GM23338 (cell line): ENCODE data around the gene SERP1. TPM values are rescaled to one million over a fixed set of nuclear protein-coding genes. Genes with fewer than 3 reads are reported as not detected.

Source experiments
- ATAC-seq: fragments of 200-7000 bp; cut with Tn5 transposase; 3 replicates; pipeline ENCODE4 v1.9.1; 2020
- DNase-seq: peaks from one replicate; pipeline ENCODE4 v3.0.0-alpha.2; 2015; ENCODE audit warnings: low spot score
- H2AFZ ChIP-seq: fragments of 200-600 bp; sonication (generic); 2 replicates; pipeline ENCODE4 v1.8.0; 2016; ENCODE audit warnings: antibody characterized with exemption, mild to moderate bottlenecking, moderate library complexity
- H3F3A ChIP-seq: fragments of 200-600 bp; sonication (generic); replicated peaks from 2 replicates; pipeline ENCODE4 v1.8.0; 2017; ENCODE audit warnings: antibody characterized with exemption, mixed run types, low read depth
- H3K27ac ChIP-seq: fragments of 200-600 bp; sonication (generic); 2 replicates; pipeline ENCODE4 v1.6.1; 2016; ENCODE audit warnings: low read depth
- H3K27me3 ChIP-seq: fragments of 200-600 bp; sonication (generic); 2 replicates; pipeline ENCODE4 v1.8.0; 2016; ENCODE audit warnings: mild to moderate bottlenecking, mixed run types, moderate library complexity; ENCODE audit not compliant: insufficient read depth
- H3K36me3 ChIP-seq: fragments of 200-600 bp; sonication (generic); 2 replicates; pipeline ENCODE4 v1.8.0; 2016; ENCODE audit warnings: mild to moderate bottlenecking; ENCODE audit not compliant: insufficient read depth
- H3K4me1 ChIP-seq: fragments of 200-600 bp; sonication (generic); 2 replicates; pipeline ENCODE4 v1.8.0; 2016; ENCODE audit warnings: mild to moderate bottlenecking, moderate library complexity; ENCODE audit not compliant: insufficient read depth
- H3K4me2 ChIP-seq: fragments of 200-600 bp; sonication (generic); 2 replicates; pipeline ENCODE4 v1.7.1; 2017; ENCODE audit warnings: mixed run types
- H3K4me3 ChIP-seq: fragments of 200-600 bp; sonication (generic); 2 replicates; pipeline ENCODE4 v1.6.1; 2016; ENCODE audit warnings: mixed run types
- H3K79me2 ChIP-seq: fragments of 200-600 bp; sonication (generic); replicated peaks from 2 replicates; pipeline ENCODE4 v1.8.0; 2017; ENCODE audit warnings: mild to moderate bottlenecking; ENCODE audit not compliant: insufficient read depth
- H3K9me2 ChIP-seq: fragments of 200-600 bp; sonication (generic); 2 replicates; pipeline ENCODE4 v1.8.0; 2017; ENCODE audit not compliant: insufficient read depth
- H4K20me1 ChIP-seq: fragments of 200-600 bp; sonication (generic); replicated peaks from 2 replicates; pipeline ENCODE4 v1.8.0; 2017; ENCODE audit warnings: mild to moderate bottlenecking; ENCODE audit not compliant: insufficient read depth
- H3K27ac Mint-ChIP-seq: 2 replicates; pipeline ENCODE4 v1.8.0; 2020; ENCODE audit warnings: inconsistent platforms, mild to moderate bottlenecking, moderate library complexity, mixed read lengths
- H3K27me3 Mint-ChIP-seq: 3 replicates; pipeline ENCODE4 v1.8.0; 2022; ENCODE audit warnings: low read depth, mild to moderate bottlenecking, moderate library complexity, mixed read lengths, inconsistent platforms; ENCODE audit not compliant: insufficient read depth, poor library complexity
- H3K36me3 Mint-ChIP-seq: 3 replicates; pipeline ENCODE4 v1.8.0; 2021; ENCODE audit warnings: low read depth, mild to moderate bottlenecking, inconsistent platforms, moderate library complexity, mixed read lengths
- H3K4me1 Mint-ChIP-seq: 3 replicates; pipeline ENCODE4 v1.8.0; 2020; ENCODE audit warnings: mild to moderate bottlenecking, inconsistent platforms, mixed read lengths
- H3K4me3 Mint-ChIP-seq: 3 replicates; pipeline ENCODE4 v1.8.0; 2021; ENCODE audit warnings: moderate library complexity, mild to moderate bottlenecking, inconsistent platforms, mixed read lengths
- H3K9me3 Mint-ChIP-seq: 3 replicates; pipeline ENCODE4 v1.8.0; 2020; ENCODE audit warnings: moderate library complexity, mild to moderate bottlenecking, inconsistent platforms, mixed read lengths
- CREB1 ChIP-seq: fragments of 250-450 bp; sonication (Bioruptor Pico); IDR thresholded peaks from 2 replicates; pipeline ENCODE4 v1.5.0; 2020; ENCODE audit warnings: low read depth, mild to moderate bottlenecking, moderate library complexity
- CTCF ChIP-seq, 2 experiments: fragments of 200-600 bp in 1 of 2; sonication (generic) in 1 of 2; conservative IDR thresholded peaks; 2 replicates each; pipeline versions ENCODE4 v1.5.1 to v1.6.1; 2016 to 2017; ENCODE audit warnings: antibody characterized with exemption in 2 of 2, low read depth in 2 of 2, mild to moderate bottlenecking in 2 of 2, moderate library complexity in 1 of 2
- ETS1 ChIP-seq: IDR thresholded peaks from 2 replicates; pipeline ENCODE4 v1.6.1; 2016; ENCODE audit warnings: antibody characterized with exemption
- EZH2 ChIP-seq: fragments of 200-600 bp; sonication (generic); IDR thresholded peaks from one replicate; pipeline ENCODE4 v1.8.0; 2017; ENCODE audit warnings: antibody characterized with exemption, mild to moderate bottlenecking, low read depth; ENCODE audit not compliant: unreplicated experiment
- EZH2phosphoT487 ChIP-seq: fragments of 200-600 bp; sonication (generic); IDR thresholded peaks from one replicate; pipeline ENCODE4 v1.8.1; 2018; ENCODE audit warnings: antibody characterized with exemption; ENCODE audit not compliant: unreplicated experiment
- JUNB ChIP-seq: IDR thresholded peaks from one replicate; pipeline ENCODE4 v1.6.1; 2016; ENCODE audit warnings: antibody characterized with exemption; ENCODE audit not compliant: unreplicated experiment
- NANOG ChIP-seq: IDR thresholded peaks from 2 replicates; pipeline ENCODE4 v1.6.1; 2016; ENCODE audit warnings: antibody characterized with exemption, borderline replicate concordance
- POLR2AphosphoS5 ChIP-seq: IDR thresholded peaks from 2 replicates; pipeline ENCODE4 v1.6.1; 2016; ENCODE audit warnings: antibody characterized with exemption, low read depth
- REST ChIP-seq: IDR thresholded peaks from one replicate; pipeline ENCODE4 v1.6.1; 2018; ENCODE audit warnings: antibody characterized with exemption; ENCODE audit not compliant: unreplicated experiment
- STAT1 ChIP-seq: IDR thresholded peaks from one replicate; pipeline ENCODE4 v1.6.1; 2016; ENCODE audit warnings: antibody characterized with exemption; ENCODE audit not compliant: unreplicated experiment
- ZNF114 ChIP-seq: fragments of 250-450 bp; sonication (Bioruptor Pico); IDR thresholded peaks from 2 replicates; pipeline ENCODE4 v1.5.0; 2020; ENCODE audit warnings: mild to moderate bottlenecking, moderate library complexity
- ZNF331 ChIP-seq: fragments of 250-450 bp; sonication (Bioruptor Pico); IDR thresholded peaks from 2 replicates; pipeline ENCODE4 v1.5.0; 2020; ENCODE audit warnings: low read depth, mild to moderate bottlenecking, moderate library complexity
- ZNF462 ChIP-seq: fragments of 250-450 bp; sonication (Bioruptor Pico); IDR thresholded peaks from 2 replicates; pipeline ENCODE4 v1.5.0; 2020; ENCODE audit warnings: mild to moderate bottlenecking, moderate library complexity
- polyA plus RNA-seq: library from polyadenylated mRNA; unstranded; fragments of >200 nt; fragmentation: Nextera tagmentation; extraction: Ambion mirVana; gene quantifications from 2 replicates; pipeline ENCODE4 v1.2.1, GENCODE V29; 2016
- total RNA-seq: library from RNA; depleted of rRNA; stranded (reverse); fragments of >200 nt; shearing (Covaris generic); gene quantifications from 2 replicates; pipeline ENCODE4 v1.2.3, GENCODE V29; 2014

The SERP1 gene
- total and polyA plus RNA-seq, 2 experiments from 2014 or later = 211 to 252 TPM

- TF ChIP-seq ETS1 (no peak), EZH2 (no peak), ZNF331 (CRISPR knock-in tag) (no peak), POLR2AphosphoS5 (no peak), CTCF (conservative IDR thresholded peaks at IDR 0.05; ENCODE audit: low read depth in 2 of 2) (no peak), CREB1 (CRISPR knock-in tag) (no peak), STAT1 (no peak), NANOG (no peak), JUNB (no peak), EZH2phosphoT487 (no peak), ZNF114 (no peak)
Measured at GRCh38 chr3:150520408-150520807, 25.9 kb downstream of the SERP1 start (continued).

GRCh38 chr3:150519026-150519425, 27.3 kb downstream of the SERP1 start:
- Histone ChIP-seq H2AFZ (no peak overlapping the region), H3K36me3 (no peaks in the 10 kb centered on the region; the same call in 1 of the 2 replicates), H3K4me1 (no peaks in the 10 kb centered on the region), H3K9me2 (no peaks in the 10 kb centered on the region), H3K79me2 (no peaks in the 10 kb centered on the region), H3K4me2 (no peak overlapping the region), H3K27me3 (no peaks in the 10 kb centered on the region), H3K4me3 (no peak overlapping the region), H4K20me1 (no peaks in the 10 kb centered on the region), H3F3A (no peaks in the 10 kb centered on the region), H3K27ac (no peak overlapping the region)
- TF ChIP-seq REST = no peak
- no peak for TF ChIP-seq JUNB
- no peak for TF ChIP-seq POLR2AphosphoS5
- TF ChIP-seq ZNF462 (CRISPR knock-in tag) = no peak
- no peak for TF ChIP-seq ZNF331 (CRISPR knock-in tag)
- TF ChIP-seq CREB1 (CRISPR knock-in tag) = no peak
- H3K4me1 Mint-ChIP-seq = peaks cover 5% of the 10 kb centered on the region
- no peak overlapping the region for H3K4me3 Mint-ChIP-seq
- DNase-seq (no peak), ATAC-seq (no peak)
- H3K27me3 Mint-ChIP-seq = no peaks in the 10 kb centered on the region
- no peak overlapping the region for H3K27ac Mint-ChIP-seq
- H3K36me3 Mint-ChIP-seq = peaks cover 21% of the 10 kb centered on the region; the same call in 2 of the 3 replicates
- H3K9me3 Mint-ChIP-seq = peaks cover 26% of the 10 kb centered on the region
